ENCODE measurements around the gene TBCB. TPM values are rescaled to one million over a fixed set of nuclear protein-coding genes. Genes with fewer than 3 reads are reported as not detected.
A peak's percentile ranks its signal among the peaks of the same experiment; 100 is the strongest.

The TBCB gene
- total RNA-seq, 2 donors from 2014 or later, result 119 to 212 TPM

GRCh38 chr19:36139473-36140303, 24.4 kb downstream of the TBCB start, which contains the start of gene CAPNS1:
Gene CAPNS1, plus strand, starts transcription at chr19:36140066. Its CDS starts 946 bp downstream, at chr19:36141012.
- Histone ChIP-seq H3K36me3 (peaks cover 3 to 6% of the 10 kb centered on the region in 2 donors), H3K4me3 (peak within 1 kb of the TSS; percentile 59 to 87), H3K4me1 (replicated peaks) (peaks cover 12% of the 10 kb centered on the region), H3K9me3 (no peaks in the 10 kb centered on the region), H3K27ac (peak within 1 kb of the TSS; percentile 92 to 96), H3K27me3 (replicated peaks; ENCODE audit: insufficient read depth) (no peaks in the 10 kb centered on the region)
- WGBS, result 1% methylated on average over 55 of the region's 75 CpGs
- peak; percentile 97 for DNase-seq (ENCODE audit: low spot score)
- intact Hi-C loops (cut with DNase I), result no loop called here
- TF ChIP-seq CTCF (IDR thresholded peaks at IDR 0.05) (peak in 1 of 4 experiments; percentile 5), POLR2AphosphoS5 (IDR thresholded peaks at IDR 0.05) (peak; percentile 94), POLR2A (IDR thresholded peaks at IDR 0.05) (peak; percentile 98)

- Histone ChIP-seq H3K27me3 (replicated peaks; ENCODE audit: insufficient read depth) (no peaks in the 10 kb centered on the region), H3K36me3 (peaks cover 3 to 7% of the 10 kb centered on the region in 2 donors), H3K4me1 (replicated peaks) (peaks cover 12% of the 10 kb centered on the region), H3K4me3 (peak overlapping the region; percentile 59 to 87), H3K9me3 (no peaks in the 10 kb centered on the region), H3K27ac (peak overlapping the region; percentile 92 to 96)
- under 1% methylated on average over 31 of the region's 31 CpGs for WGBS
- intact Hi-C loops (cut with DNase I), result no loop called here
- peak; percentile 30 for DNase-seq (ENCODE audit: low spot score)
- TF ChIP-seq POLR2AphosphoS5 (IDR thresholded peaks at IDR 0.05) (no peak), CTCF (IDR thresholded peaks at IDR 0.05) (no peak), POLR2A (IDR thresholded peaks at IDR 0.05) (no peak)
Measured at GRCh38 chr19:36140304-36141038, 25.2 kb downstream of the TBCB start.

GRCh38 chr19:36141039-36141927, 26.0 kb downstream of the TBCB start:
- H3K9me3 ChIP-seq, result no peaks in the 10 kb centered on the region
- H3K27ac ChIP-seq, result peak overlapping the region; percentile 92 to 96
- intact Hi-C loops (cut with DNase I), result no loop called here
- 26% methylated on average over 33 of the region's 42 CpGs for WGBS
- H3K4me3 ChIP-seq, result peak overlapping the region; percentile 59 to 87
- TF ChIP-seq POLR2A (IDR thresholded peaks at IDR 0.05) (peak; percentile 77), CTCF (IDR thresholded peaks at IDR 0.05) (no peak), POLR2AphosphoS5 (IDR thresholded peaks at IDR 0.05) (peak; percentile 78)
- DNase-seq (ENCODE audit: low spot score), result peak; percentile 84
- peaks cover 11 to 15% of the 10 kb centered on the region in 2 donors for H3K36me3 ChIP-seq
- H3K4me1 ChIP-seq (replicated peaks), result peaks cover 11% of the 10 kb centered on the region
- no peaks in the 10 kb centered on the region for H3K27me3 ChIP-seq (replicated peaks; ENCODE audit: insufficient read depth)

- WGBS, result 91% methylated on average over 14 of the region's 14 CpGs
Measured at GRCh38 chr19:36142046-36142445, 26.8 kb downstream of the TBCB start.

More at GRCh38 chr19:36142046-36142445, 26.8 kb downstream of the TBCB start:
- H3K4me3 ChIP-seq, result no peak overlapping the region
- peaks cover 11 to 20% of the 10 kb centered on the region in 2 donors for H3K36me3 ChIP-seq
- no peak overlapping the region for H3K27ac ChIP-seq
- intact Hi-C loops (cut with DNase I), result no loop called here
- H3K27me3 ChIP-seq (replicated peaks; ENCODE audit: insufficient read depth), result no peaks in the 10 kb centered on the region
- no peak for TF ChIP-seq POLR2AphosphoS5 (IDR thresholded peaks at IDR 0.05)
- peaks cover 6% of the 10 kb centered on the region for H3K4me1 ChIP-seq (replicated peaks)
- no peak for DNase-seq (ENCODE audit: low spot score)
- H3K9me3 ChIP-seq, result no peaks in the 10 kb centered on the region
